HG02973 (cell line): ENCODE data around the gene ULBP1.
"Not testable (repeated sequence)": the region's sequence is repeated elsewhere in the genome, so short reads cannot be mapped to it uniquely, and the experiment has no call there.

Experiments
- ATAC-seq: cut with Tn5 transposase; IDR thresholded peaks from one replicate; pipeline ENCODE4 v1.9.1; 2021; ENCODE audit warnings: moderate library complexity; ENCODE audit not compliant: unreplicated experiment

Gene ULBP1

DNA sequence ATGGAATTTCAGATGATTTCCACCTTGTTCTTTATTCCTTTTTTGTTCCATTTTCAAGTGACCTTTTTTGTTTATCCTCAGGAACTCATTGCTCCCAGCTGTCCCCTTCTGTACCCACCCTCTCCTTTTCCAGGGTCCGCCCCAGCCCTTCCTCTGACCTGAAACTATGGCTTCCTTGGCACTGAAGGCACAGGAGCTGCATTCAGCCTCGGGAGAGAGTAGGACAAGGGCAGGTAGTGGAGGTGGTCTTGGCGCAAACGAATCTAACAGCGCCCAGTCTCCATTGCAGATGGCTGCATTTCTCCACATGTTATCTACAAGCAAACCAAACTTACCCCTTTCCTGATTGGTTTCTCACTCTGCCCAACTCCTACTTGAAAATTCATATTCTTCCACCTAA lies 30.7 kb upstream of the ULBP1 start:
- no peak for ATAC-seq

DNA sequence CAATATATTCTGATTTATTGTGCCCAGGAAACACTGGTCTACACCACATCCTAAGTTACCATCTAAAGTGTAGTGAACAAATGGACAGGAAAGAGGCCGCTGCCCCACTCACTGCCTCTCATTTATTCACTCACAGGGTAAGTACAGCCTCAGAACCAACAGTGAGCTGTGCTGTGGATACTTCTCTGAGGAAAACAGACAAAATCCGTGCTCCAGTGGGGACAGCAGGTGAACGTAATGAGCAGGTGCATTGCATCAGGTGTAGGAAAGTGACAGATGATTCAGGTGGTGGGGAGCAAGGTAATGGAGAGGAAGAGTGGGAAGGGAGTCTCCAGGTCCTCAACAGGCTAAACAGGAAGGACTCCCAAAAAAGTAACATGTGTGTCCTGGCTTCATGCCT lies 30.3 kb upstream of the ULBP1 start:
- no peak for ATAC-seq

GRCh38 chr6:149934249-149935156 lies 29.2 kb upstream of the ULBP1 start:
- no peak for ATAC-seq

- no peak for ATAC-seq
Observed at GRCh38 chr6:149935246-149935645, 28.5 kb upstream of the ULBP1 start.

GRCh38 chr6:149935668-149936067 lies 28.1 kb upstream of the ULBP1 start:
- ATAC-seq = no peak

DNA sequence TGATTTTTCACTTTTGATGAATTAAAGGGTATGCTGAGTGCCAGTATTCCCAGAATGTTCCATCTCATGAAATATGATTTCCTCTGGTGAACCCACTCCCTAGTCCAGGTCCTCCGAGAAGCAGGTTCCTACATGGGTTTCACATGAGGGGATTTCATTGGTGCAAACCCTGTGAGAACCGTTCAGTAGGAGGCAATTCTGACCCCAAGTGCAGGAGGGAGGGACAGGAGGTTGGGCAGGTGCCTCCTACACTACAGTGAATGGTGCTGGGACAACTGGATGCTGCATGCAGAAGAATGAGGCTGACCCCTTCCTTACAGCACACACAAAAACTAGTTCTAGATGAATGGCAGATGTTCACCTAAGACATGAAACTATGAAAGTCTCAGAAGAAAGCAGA lies 27.0 kb upstream of the ULBP1 start:
- ATAC-seq = no peak

- ATAC-seq = not testable (repeated sequence)
Observed at GRCh38 chr6:149938013-149938570, 25.7 kb upstream of the ULBP1 start.

- peak; percentile 78 for ATAC-seq
Observed at GRCh38 chr6:149938571-149939355, 25.0 kb upstream of the ULBP1 start.

DNA sequence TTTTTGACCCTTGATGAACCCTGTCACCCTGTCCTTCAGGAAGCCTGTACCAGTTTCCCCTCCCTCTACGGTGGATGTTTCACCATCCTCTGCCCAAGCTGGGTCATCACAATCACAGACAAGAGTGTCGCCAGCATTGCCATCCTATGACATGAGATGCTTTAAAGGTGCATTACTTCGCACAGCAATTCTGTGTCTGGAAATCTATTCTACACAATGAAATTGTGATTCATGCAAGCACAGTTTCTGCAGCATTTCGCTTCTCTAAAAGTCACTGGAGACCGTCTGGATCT lies 24.4 kb upstream of the ULBP1 start:
- no peak for ATAC-seq

- ATAC-seq = no peak
Observed at GRCh38 chr6:149939909-149940671, 23.7 kb upstream of the ULBP1 start.

GRCh38 chr6:149940672-149940982 lies 23.1 kb upstream of the ULBP1 start:
- ATAC-seq = no peak

DNA sequence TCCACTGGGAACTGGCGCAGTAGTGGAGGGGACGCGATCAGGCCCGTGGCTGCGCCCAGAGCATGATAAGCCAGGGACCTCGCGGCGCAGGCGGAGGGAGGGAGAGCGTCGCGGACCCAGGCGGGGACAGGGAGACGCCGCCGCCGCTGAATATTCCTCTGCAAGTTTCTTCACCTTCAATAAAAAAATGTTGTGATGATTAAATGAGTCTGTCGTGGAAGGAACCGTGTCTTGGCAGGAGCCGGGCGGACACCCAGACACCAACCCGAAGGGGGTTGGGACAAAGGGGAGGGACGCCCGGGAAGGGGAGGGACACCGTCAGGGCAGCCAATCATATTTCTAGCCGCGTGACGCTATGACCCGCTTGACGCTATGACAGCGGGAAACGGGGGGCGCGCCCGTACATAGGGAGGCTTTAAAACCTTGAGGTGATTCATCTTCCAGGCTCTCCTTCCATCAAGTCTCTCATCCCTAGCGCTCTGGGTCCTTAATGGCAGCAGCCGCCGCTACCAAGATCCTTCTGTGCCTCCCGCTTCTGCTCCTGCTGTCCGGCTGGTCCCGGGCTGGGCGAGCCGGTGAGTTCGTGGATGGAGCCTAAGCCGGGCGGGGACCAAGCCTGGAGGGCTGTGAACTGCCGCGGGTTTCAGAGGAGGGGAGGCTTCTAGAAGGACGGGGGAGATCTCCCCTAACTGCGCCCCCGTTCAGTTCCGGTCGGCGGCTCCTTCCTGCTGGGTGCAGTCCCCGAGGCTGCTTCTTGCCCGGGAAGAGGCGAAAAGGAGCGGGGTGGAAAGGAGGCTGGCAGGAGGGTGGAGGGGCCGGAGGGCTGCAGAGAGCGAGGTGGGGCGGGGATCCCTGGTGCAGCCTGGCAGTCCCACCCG lies 21.9 kb upstream of the ULBP1 start, which contains the start of gene ULBP2:
Gene ULBP2, plus strand, starts transcription at position 432 of the 878 bp plus-strand sequence. Its CDS starts 59 bp downstream, at position 491.
- ATAC-seq = no peak

DNA sequence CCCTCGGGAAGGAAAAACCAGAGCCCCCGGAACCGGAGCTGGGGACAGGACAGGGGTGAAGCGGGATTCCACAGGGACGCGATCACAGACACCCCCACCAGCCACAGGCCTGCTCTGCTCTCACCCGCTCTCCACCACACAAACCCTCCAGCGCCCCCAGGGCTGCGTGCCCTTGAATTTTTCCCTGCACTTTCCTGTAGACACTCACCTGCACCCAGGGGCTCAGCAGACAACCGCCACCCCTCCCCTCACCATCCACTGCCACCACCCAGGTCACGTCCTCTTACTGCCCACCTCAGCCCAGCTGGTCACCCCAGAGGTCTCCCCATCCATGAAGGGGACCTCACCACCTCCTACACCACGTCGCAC lies 21.3 kb upstream of the ULBP1 start:
- ATAC-seq = no peak

- ATAC-seq = not testable (repeated sequence)
Observed at GRCh38 chr6:149943321-149943720, 20.4 kb upstream of the ULBP1 start.

GRCh38 chr6:149945276-149945675 lies 18.5 kb upstream of the ULBP1 start:
- ATAC-seq = not testable (repeated sequence)

DNA sequence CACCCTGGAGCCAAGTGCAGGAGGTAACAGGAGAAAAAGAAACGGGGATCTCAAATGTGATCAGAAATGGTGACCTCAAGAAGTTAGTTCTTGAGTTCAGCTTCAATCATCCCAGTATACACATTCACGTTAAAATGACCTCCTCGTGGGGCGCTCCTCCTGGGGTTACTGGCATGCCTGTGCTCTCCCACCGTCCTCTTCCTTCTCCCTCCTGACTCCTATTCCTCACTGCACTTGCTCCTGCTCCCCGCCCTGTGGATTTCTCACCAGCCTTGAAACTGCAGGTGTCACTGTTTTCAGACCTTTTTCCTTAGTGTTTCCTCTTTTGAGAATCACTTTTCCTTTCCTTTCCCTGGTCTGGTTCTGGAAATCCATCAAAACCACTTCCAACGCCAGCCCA lies 17.1 kb upstream of the ULBP1 start:
- ATAC-seq = not testable (repeated sequence)

DNA sequence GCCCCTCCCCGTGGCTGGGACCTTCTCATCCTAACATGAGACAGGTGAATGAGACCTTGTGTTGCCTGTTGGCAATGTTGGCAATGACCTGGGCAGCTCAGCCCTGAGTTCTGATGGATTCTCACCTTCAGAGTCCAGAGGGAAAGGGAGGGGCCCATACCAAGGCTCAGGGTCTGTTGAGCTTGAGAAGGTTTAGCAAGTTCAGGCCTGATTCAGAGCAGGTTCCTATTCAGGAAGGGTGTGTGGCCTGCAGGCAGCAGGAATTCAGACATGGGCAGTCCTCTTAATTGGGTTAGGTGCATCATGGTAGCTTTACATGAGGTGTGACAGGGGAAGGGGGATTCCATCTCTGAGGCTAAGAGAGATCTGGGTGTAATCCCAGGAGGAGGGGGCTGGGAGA lies 16.2 kb upstream of the ULBP1 start:
- not testable (repeated sequence) for ATAC-seq

DNA sequence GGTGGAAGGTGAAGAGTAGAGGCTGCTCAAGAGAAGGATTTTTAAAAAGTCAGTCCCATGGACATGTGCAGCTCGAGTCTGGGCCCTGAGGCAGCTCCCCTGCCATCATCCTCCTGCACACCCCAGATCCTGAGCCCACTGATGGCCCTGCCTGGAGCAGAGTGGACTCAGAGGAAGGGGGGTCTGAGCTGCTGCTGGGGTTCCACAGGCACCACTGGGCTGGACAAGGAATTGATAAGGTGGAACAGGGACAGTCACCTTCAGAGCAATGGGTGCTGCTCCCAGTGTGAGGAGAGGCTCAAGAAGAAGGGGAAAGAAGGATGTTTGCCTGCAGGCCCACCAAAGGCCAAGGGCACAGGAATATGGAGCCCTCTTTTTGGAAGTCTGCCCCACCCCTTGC lies 15.7 kb upstream of the ULBP1 start:
- no peak for ATAC-seq

DNA sequence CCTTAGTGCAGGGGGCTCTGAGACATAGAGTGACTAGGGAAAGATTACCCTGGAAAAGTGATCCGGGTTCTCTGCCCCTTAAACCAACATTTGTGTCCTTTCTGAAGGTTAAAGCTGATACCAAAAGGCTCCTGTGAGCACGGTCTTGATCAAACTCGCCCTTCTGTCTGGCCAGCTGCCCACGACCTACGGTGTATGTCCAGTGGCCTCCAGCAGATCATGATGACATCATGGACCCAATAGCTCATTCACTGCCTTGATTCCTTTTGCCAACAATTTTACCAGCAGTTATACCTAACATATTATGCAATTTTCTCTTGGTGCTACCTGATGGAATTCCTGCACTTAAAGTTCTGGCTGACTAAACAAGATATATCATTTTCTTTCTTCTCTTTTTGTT lies 15.1 kb upstream of the ULBP1 start:
- no peak for ATAC-seq

GRCh38 chr6:149950423-149950822 lies 13.3 kb upstream of the ULBP1 start:
- ATAC-seq = no peak
